Gastroesophageal sphincter (tissue), 4 donors: ENCODE measurements around the gene CUL5. TPM values are rescaled to one million over a fixed set of nuclear protein-coding genes. Genes with fewer than 3 reads are reported as not detected.

Source experiments
- ATAC-seq: fragments of 150-250 bp; one replicate; pipeline ENCODE4 v1.9.1; 2016; ENCODE audit warnings: mild to moderate bottlenecking, moderate library complexity
- H3K27ac ChIP-seq, 4 donors: fragments of 200-600 bp; sonication (generic) in 3 of 4; 1 replicate in 3 of 4; 2 replicates in 1 of 4; pipeline ENCODE4 v1.5.1; 2016 to 2019
- H3K27me3 ChIP-seq: fragments of 200-600 bp; sonication (generic); one replicate; pipeline ENCODE4 v1.5.1; 2019
- H3K36me3 ChIP-seq, 2 donors: fragments of 200-600 bp; sonication (generic); one replicate each; pipeline ENCODE4 v1.5.1; 2019; ENCODE audit warnings: control low read depth in 1 of 2
- H3K4me1 ChIP-seq, 3 donors: fragments of 200-600 bp; sonication (generic); 1 replicate in 2 of 3; 2 replicates in 1 of 3; pipeline ENCODE4 v1.5.1; 2016 to 2019; ENCODE audit warnings: control low read depth in 2 of 3
- H3K4me3 ChIP-seq, 2 donors: fragments of 200-600 bp; sonication (generic); one replicate each; pipeline ENCODE4 v1.5.1; 2019; ENCODE audit warnings: mild to moderate bottlenecking in 1 of 2, moderate library complexity in 1 of 2
- H3K9me3 ChIP-seq, 3 donors: fragments of 200-600 bp; sonication (generic); one replicate each; pipeline ENCODE4 v1.5.1; 2017 to 2019; ENCODE audit warnings: control low read depth in 2 of 3
- EP300 ChIP-seq: sonication (generic); formaldehyde crosslinking; IDR thresholded peaks from one replicate; pipeline ENCODE4 v1.6.1; 2017; ENCODE audit warnings: antibody characterized with exemption, mild to moderate bottlenecking
- POLR2A ChIP-seq, 2 donors: fragments of 450-650 bp; IDR thresholded peaks; one replicate each; pipeline ENCODE4 v1.6.1; 2017; ENCODE audit warnings: antibody characterized with exemption in 2 of 2, mild to moderate bottlenecking in 2 of 2, moderate library complexity in 1 of 2
- POLR2AphosphoS5 ChIP-seq: sonication (generic); formaldehyde crosslinking; IDR thresholded peaks from one replicate; pipeline ENCODE4 v1.6.1; 2017; ENCODE audit warnings: antibody characterized with exemption
- WGBS, 2 donors: methylation state at CpG; one replicate each; pipeline ENCODE4 v1.1.5; 2018; ENCODE audit warnings: low coverage in 1 of 2; 5-methylcytosine and 5-hydroxymethylcytosine counted together
- total RNA-seq, 4 donors: library from RNA; depleted of rRNA; stranded (reverse); fragments of >200 nt; gene quantifications; one replicate each; pipeline ENCODE4 v1.1.0, GENCODE V29; 2016
- TF ChIP-seq, protein P1 (sequence below), 4 experiments: fragments of 200-600 bp in 2 of 4; fragments of 450-650 bp in 2 of 4; sonication (generic) in 1 of 4; IDR thresholded peaks; one replicate each; pipeline ENCODE4 v1.5.1; 2017 to 2019; ENCODE audit warnings: antibody characterized with exemption in 4 of 4, mild to moderate bottlenecking in 2 of 4, moderate library complexity in 2 of 4

Gene CUL5
- total RNA-seq, 4 donors from 2014 or later = 33.0 to 38.8 (median 33.8) TPM

DNA sequence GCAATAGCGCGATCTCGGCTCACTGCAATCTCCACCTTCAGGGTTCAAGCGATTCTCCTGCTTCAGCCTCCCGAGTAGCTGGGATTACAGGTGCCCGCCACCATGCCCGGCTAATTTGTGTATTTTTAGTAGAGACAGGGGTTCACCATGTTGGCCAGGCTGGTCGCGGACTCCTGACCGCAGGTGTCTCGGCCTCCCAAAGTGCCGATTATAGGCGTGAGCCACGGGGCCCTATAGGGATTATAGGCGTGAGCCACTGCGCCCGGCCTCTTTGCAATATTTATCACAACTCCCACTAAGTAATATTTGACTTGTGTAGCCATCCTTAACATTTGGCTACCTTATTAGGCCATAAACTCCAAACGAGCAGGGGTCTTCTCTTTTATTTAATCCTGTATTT lies 879 bp upstream of the CUL5 start:
- Histone ChIP-seq H3K36me3 (no peaks in the 10 kb centered on the region), H3K27ac (no peak overlapping the region), H3K27me3 (no peaks in the 10 kb centered on the region), H3K4me1 (peaks cover 0 to 37% (median 6%) of the 10 kb centered on the region in 3 donors), H3K4me3 (no peak overlapping the region), H3K9me3 (no peaks in the 10 kb centered on the region)
- WGBS, 2 donors = 88 to 91% methylated on average over 7 to 16 of the region's 18 CpGs
- no peak for ATAC-seq
- no peak for TF ChIP-seq POLR2A (IDR thresholded peaks at IDR 0.05)
- TF ChIP-seq EP300 = no peak
- TF ChIP-seq POLR2AphosphoS5 = no peak
- TF ChIP-seq, protein P1, sequence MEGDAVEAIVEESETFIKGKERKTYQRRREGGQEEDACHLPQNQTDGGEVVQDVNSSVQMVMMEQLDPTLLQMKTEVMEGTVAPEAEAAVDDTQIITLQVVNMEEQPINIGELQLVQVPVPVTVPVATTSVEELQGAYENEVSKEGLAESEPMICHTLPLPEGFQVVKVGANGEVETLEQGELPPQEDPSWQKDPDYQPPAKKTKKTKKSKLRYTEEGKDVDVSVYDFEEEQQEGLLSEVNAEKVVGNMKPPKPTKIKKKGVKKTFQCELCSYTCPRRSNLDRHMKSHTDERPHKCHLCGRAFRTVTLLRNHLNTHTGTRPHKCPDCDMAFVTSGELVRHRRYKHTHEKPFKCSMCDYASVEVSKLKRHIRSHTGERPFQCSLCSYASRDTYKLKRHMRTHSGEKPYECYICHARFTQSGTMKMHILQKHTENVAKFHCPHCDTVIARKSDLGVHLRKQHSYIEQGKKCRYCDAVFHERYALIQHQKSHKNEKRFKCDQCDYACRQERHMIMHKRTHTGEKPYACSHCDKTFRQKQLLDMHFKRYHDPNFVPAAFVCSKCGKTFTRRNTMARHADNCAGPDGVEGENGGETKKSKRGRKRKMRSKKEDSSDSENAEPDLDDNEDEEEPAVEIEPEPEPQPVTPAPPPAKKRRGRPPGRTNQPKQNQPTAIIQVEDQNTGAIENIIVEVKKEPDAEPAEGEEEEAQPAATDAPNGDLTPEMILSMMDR (IDR thresholded peaks at IDR 0.05) = no peak

DNA sequence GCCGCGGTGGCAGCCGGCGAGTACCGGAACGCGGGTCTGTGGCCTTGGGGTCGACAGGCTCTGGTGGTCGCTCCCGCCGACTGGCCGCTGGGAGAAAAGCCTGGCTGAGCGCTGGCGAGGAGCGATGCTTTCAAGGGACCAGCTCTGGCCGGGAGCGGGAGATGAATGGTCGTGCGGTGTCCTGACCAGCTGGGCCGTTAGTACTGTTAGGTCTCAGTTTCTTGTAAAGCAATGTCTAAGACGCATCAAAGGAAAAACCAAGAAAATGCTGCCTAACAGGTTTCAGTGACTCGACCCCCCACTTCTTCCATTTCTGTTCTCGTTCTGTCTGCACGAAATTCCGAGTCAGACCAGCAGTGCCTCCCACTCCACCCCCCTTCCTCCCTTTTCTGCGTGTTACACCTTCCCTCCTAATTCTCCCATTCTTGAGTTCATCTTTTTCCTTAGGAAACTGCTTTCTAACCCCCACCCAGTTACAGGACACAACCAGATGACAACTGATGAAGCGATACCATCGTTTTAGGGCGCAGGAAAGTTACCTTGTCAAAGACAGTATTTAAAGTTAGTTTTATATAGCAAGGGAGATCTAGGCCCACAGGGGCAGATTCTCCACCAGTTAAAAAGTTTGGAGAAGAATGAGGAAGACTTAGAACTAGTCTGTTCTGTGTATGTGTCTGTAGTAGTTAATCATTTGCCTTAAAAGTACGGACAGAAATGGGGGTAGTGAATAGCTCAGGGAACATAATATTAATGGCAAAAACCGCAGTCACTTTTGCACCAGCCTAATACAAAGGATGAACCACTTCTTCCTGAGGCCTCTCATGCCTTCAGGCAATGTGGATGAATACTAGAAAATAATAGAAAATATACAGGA lies 1.0 kb downstream of the CUL5 start:
- Histone ChIP-seq H3K36me3 (no peaks in the 10 kb centered on the region), H3K9me3 (no peaks in the 10 kb centered on the region), H3K27ac (peak overlapping the region; percentile 88 to 100 (median 97)), H3K4me3 (peak overlapping the region; percentile 83 to 92), H3K4me1 (peaks cover 0 to 57% (median 10%) of the 10 kb centered on the region in 3 donors), H3K27me3 (no peaks in the 10 kb centered on the region)
- ATAC-seq = peak; percentile 0
- TF ChIP-seq, protein P1 (IDR thresholded peaks at IDR 0.05) = no peak
- no peak for TF ChIP-seq EP300
- TF ChIP-seq POLR2AphosphoS5 = no peak
- TF ChIP-seq POLR2A (IDR thresholded peaks at IDR 0.05) = no peak
- WGBS, 2 donors = 6 to 7% methylated on average over 12 to 13 of the region's 31 CpGs

DNA sequence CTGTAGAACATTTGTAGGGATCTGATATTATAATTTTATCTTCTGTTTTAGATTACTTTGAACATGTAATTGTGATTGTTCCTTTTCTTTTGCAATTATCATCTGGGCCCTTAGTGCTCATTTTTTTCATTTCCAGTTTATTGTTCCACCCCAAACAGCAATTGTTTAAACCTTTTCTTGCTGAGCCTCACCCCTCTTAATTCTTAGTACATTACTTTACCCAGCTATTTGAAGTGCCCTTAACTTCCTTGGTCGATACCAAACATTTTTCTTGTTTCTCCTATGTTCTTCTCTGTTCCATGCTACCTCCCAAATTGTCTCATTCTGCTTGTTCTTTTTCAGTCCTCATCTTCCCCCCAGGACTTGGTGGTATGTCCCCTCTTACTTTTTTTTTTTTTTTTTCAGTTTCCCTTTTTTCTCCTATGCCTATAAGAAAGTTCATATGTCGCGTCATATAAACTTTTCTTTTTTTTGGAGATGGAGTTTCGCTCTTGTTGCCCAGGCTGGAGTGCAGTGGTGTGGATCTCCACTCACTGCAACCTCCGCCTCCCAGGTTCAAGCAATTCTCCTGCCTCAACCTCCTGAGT lies 3.5 kb downstream of the CUL5 start:
- TF ChIP-seq POLR2AphosphoS5 (no peak), EP300 (no peak), POLR2A (IDR thresholded peaks at IDR 0.05) (no peak)
- TF ChIP-seq, protein P1 (IDR thresholded peaks at IDR 0.05) = no peak
- Histone ChIP-seq H3K36me3 (no peaks in the 10 kb centered on the region), H3K4me3 (no peak overlapping the region), H3K27ac (no peak overlapping the region), H3K4me1 (peaks cover 0 to 80% (median 10%) of the 10 kb centered on the region in 3 donors), H3K27me3 (no peaks in the 10 kb centered on the region), H3K9me3 (no peaks in the 10 kb centered on the region)
- WGBS, 2 donors = 83 to 88% methylated on average over 1 to 2 of the region's 5 CpGs
- no peak for ATAC-seq

DNA sequence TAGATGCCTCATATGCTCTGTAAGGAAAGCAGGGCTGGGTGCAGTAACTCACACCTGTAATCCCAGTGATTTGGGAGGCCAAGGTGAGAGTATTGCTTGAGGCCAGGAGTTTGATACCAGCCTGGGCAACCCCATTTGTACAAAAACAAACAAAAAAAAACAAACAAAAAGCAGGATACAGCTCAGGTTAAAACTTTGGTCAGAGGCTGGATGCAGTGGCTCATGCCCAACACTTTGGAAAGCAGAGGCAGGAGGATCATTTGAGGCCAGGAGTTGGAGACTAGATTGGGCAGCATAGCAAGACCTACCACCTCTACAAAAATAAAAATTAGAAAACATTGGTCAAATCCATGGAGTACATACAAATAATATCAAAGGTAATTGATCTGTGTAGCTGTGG lies 7.9 kb downstream of the CUL5 start:
- H3K4me1 ChIP-seq = peaks cover 0 to 86% (median 4%) of the 10 kb centered on the region in 3 donors
- H3K4me3 ChIP-seq = no peak overlapping the region
- no peak for ATAC-seq
- H3K27me3 ChIP-seq = no peaks in the 10 kb centered on the region
- no peak overlapping the region for H3K27ac ChIP-seq
- TF ChIP-seq POLR2AphosphoS5 (no peak), EP300 (no peak), POLR2A (IDR thresholded peaks at IDR 0.05) (no peak)
- TF ChIP-seq, protein P1 (IDR thresholded peaks at IDR 0.05) = no peak
- H3K9me3 ChIP-seq = no peaks in the 10 kb centered on the region
- H3K36me3 ChIP-seq = no peaks in the 10 kb centered on the region
